OCI-LY3 (cell line): ENCODE results near the gene VCL.

Source experiments
- EZH2phosphoT487 ChIP-seq: fragments of 200-600 bp; shearing (Covaris generic); IDR thresholded peaks from 2 replicates; pipeline ENCODE4 v1.6.1; 2018; ENCODE audit warnings: antibody characterized with exemption, mixed run types, low read depth
- TF ChIP-seq, protein P1 (sequence below): fragments of 200-600, 300-600 bp; sonication (generic); IDR thresholded peaks from 2 replicates; pipeline ENCODE4 v1.5.1; 2014; ENCODE audit warnings: antibody characterized with exemption, low read length, low read depth

DNA sequence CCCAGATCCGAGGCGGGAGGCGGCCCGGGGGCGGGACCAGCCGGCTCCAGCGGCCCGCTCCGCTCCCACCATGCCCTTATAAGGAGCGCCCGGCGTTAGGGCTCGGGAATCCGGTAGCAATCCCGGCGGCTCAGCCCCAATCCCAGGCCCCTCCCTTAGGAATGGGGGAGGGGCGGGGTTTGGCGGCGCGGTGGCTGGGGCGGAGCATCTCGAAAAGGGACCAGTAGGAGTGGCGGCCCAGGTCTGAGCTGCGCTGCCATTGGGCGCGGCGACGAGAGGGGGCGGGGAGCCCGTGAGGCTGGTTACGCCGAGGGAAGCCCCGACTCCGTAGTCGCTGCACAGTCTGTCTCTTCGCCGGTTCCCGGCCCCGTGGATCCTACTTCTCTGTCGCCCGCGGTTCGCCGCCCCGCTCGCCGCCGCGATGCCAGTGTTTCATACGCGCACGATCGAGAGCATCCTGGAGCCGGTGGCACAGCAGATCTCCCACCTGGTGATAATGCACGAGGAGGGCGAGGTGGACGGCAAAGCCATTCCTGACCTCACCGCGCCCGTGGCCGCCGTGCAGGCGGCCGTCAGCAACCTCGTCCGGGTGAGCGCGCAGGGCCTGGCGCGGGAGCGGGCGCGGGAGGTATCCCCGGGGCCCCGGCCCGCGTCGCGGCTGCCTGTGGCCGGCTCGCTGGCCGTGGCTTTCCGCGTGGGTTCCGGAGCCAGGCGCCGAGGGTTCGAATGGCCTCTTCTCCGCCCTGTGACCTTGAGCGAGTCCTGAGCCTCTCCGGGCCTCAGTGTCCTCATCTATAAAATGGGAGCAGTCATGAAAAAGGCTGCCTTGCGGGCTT lies at the start of gene VCL:
- TF ChIP-seq, protein P1, sequence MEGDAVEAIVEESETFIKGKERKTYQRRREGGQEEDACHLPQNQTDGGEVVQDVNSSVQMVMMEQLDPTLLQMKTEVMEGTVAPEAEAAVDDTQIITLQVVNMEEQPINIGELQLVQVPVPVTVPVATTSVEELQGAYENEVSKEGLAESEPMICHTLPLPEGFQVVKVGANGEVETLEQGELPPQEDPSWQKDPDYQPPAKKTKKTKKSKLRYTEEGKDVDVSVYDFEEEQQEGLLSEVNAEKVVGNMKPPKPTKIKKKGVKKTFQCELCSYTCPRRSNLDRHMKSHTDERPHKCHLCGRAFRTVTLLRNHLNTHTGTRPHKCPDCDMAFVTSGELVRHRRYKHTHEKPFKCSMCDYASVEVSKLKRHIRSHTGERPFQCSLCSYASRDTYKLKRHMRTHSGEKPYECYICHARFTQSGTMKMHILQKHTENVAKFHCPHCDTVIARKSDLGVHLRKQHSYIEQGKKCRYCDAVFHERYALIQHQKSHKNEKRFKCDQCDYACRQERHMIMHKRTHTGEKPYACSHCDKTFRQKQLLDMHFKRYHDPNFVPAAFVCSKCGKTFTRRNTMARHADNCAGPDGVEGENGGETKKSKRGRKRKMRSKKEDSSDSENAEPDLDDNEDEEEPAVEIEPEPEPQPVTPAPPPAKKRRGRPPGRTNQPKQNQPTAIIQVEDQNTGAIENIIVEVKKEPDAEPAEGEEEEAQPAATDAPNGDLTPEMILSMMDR, result no peak
- no peak for TF ChIP-seq EZH2phosphoT487
